Measurements from ENCODE around the gene STK39.

- no peak for TF ChIP-seq DNMT1 (IDR thresholded peaks at IDR 0.05)
- no peak for TF ChIP-seq NR2C2 (CRISPR knock-in tag; IDR thresholded peaks at IDR 0.05)
- TF ChIP-seq NR2C2 (tag; IDR thresholded peaks at IDR 0.05) = no peak
- TF ChIP-seq SIN3B (IDR thresholded peaks at IDR 0.05; ENCODE audit: low read depth) = no peak
- TF ChIP-seq MITF (IDR thresholded peaks at IDR 0.05) = no peak
Observed at GRCh38 chr2:168044579-168044978, 202.8 kb downstream of the STK39 start.

All from K562 (cell line).